HK-2 (cell line): ENCODE results near the gene ZIK1.
A peak's percentile ranks its signal among the peaks of the same experiment; 100 is the strongest.

Experiments
- DNase-seq: peaks from one replicate; pipeline ENCODE4 v3.0.0-alpha.2; 2018; ENCODE audit not compliant: unreplicated experiment

Gene ZIK1

GRCh38 chr19:57583521-57584416 is at the start of gene ZIK1:
ZIK1 (plus strand) TSS chr19:57584145; CDS start chr19:57584357, 212 bp downstream.
- peak; percentile 73 for DNase-seq

DNA sequence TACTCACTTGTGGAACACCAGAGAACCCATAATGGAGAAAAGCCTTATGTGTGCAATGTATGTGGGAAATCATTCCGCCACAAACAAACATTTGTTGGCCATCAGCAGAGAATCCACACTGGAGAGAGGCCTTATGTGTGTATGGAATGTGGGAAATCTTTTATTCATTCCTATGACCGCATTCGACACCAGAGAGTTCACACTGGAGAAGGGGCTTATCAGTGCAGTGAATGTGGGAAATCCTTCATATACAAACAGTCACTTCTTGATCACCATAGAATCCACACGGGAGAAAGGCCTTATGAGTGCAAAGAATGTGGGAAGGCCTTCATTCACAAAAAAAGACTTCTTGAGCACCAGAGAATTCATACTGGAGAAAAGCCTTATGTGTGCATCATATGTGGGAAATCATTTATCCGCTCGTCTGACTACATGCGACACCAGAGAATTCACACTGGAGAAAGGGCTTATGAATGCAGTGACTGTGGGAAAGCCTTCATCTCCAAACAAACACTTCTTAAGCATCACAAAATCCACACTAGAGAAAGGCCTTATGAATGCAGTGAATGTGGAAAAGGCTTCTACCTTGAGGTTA is 45.9 kb upstream of the ZIK1 start:
- DNase-seq, result no peak

- no peak for DNase-seq
These were observed 37.4 kb upstream of the ZIK1 start for GRCh38 chr19:57546513-57546912.

DNA sequence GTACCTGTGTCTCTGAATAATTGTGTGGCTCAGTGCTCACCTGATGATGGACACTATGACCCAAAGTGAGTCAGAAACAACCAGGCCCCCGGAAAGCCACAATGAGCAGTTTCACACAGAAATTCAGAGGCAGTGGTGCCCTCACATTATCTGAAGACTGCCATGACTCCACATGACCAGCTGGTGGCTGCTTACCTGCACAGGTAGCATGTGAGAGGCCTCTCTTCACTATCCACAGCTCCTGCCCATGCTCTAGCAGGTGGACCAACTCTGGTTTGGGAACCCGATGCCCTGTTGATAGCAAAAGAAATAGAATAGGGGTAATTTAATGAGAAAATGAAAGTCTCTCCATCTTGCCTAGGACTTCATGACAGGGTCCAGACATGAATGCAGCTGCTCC is 31.5 kb upstream of the ZIK1 start:
- DNase-seq, result no peak

DNA sequence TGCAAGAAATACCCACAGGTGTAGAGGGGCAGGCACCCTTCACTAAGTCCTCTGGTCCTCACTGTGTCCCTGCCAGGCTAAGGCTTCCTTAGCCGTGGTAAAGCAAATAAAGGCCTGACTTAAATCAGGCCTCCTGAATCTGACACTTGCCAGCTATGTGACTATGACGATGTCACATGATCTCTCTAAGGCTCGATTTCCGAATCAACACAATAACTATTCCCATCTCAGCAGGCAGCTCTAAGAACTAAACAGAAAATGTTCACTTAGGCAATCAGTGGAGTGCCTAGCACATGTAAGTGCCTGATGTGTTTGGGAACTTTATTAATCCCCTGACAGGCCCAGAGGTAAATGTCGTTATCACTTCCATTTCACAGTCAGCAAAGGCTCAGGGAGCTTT is 26.3 kb upstream of the ZIK1 start:
- no peak for DNase-seq

DNA sequence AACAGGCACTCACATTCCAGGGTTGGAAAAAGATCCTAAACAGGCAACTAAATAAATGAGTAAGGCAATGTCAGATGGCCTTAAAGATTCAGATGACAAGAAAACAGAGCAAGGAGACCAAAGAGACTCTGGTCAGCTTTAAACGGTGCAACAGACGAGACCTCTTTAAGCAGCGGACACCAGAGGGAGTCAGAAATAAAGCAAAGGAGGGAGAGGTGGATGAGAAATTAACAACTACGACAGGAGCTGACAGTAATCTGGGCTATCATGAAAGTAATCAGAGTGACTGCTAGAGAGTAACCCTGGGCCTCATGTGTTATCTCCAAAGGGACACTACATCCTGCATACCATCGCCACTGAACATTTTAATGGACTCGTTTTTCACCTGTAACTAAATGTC is 25.4 kb upstream of the ZIK1 start:
- no peak for DNase-seq

DNA sequence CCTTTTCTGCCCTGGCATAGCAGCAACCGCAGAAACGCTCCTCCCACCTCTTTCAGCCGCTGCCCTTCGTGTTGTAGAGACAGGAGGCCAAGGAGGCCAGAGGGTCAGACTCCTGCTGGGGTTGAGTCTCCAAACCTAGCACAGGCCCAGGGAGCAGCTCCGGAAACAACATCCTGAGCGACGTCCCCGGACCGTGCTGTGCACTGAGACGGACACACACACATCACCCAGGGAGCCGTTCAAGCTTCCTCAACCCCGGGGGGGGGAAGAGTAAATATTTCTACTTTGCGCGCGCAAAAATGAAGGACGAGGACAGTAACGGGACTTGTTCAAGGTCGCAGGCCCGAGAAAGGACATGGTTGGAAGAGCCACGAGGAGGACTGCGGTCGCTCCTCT is 24.9 kb upstream of the ZIK1 start:
- peak; percentile 49 for DNase-seq

DNA sequence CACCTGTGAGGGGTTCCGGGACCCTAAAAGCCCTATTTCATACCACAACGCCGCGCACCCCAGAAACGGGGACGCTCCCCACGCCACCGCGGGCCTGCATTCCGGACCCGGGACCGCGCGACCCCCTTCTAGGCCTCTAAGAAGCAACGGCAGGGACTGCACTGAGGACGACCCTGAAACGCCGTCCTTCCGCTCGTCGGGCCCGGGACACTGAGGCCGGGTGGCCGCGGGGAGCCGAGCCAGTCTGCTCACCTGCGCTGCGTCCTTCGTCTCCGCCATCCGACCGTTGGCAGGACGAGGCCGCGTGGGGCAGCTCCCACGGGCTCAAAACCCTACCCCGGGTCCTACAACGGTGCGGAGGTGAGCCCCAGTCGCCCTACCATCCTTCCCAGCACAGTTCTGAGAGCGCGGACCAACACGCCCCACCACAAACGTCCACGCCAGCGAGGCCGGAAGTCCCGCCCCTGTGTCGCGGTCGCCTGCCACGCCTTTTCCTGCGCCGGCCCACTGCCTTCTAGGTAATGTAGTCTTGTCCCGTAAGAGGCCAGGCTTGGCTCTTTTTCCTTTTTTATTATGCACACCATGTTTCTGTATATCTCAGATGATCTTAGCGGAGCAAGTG is 24.4 kb upstream of the ZIK1 start, which contains the start of gene ZNF550:
Gene ZNF550 (minus strand): TSS at position 460 of the 622 bp plus-strand sequence. CDS start 181 bp downstream, at position 279.
- peak; percentile 93 for DNase-seq

DNA sequence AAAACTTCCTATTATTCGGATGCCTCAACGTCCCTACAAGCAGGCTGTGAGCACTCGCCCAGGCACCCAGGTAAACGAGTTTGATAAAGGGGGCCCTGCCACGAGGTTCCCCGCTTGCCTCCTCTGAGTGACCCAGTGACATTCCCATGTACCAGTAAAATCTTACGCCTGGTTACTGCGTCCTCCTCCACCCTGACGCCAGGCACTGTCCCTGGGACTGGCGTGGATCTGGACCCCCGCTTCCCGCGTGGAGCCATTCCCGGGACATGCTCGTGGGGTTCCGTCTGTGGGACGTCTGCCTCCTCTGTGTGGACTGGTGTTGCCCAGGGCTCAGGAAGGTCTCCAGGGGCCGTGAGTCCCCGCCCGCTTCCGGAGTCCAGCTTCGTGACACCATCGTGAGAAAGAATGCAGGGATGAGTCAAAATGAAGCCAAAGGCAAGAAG is 23.9 kb upstream of the ZIK1 start:
- peak; percentile 63 for DNase-seq

DNA sequence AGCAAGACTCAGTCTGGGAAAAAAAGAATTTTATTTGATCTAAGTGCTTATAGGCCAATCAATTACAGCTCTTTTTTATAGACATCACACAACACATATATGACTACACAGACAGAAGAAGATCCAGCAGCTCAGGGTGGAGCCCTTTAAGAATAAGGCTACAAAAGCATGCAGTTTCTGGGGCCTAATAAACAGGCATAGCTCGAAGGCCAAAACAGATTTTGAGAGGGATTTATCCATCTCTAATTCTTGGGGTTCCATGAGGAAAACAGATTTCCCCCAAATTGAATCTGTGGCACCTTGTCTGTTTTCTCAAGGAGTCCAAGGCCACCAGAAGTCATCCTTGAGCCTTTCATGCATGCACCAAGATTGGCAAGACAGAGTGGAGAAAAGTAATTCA is 20.4 kb upstream of the ZIK1 start:
- no peak for DNase-seq

- DNase-seq, result no peak
These were observed 17.3 kb upstream of the ZIK1 start for GRCh38 chr19:57566396-57567265.

GRCh38 chr19:57570707-57571106 is 13.2 kb upstream of the ZIK1 start:
- no peak for DNase-seq

GRCh38 chr19:57572415-57572947 is 11.5 kb upstream of the ZIK1 start:
- no peak for DNase-seq

GRCh38 chr19:57576661-57577060 is 7.3 kb upstream of the ZIK1 start:
- no peak for DNase-seq

- peak; percentile 98 for DNase-seq
These were observed 5.3 kb upstream of the ZIK1 start, which contains the start of gene ZNF416 for GRCh38 chr19:57578487-57579205. ZNF416 (minus strand) TSS chr19:57578911; CDS start chr19:57578704, 207 bp downstream.

DNA sequence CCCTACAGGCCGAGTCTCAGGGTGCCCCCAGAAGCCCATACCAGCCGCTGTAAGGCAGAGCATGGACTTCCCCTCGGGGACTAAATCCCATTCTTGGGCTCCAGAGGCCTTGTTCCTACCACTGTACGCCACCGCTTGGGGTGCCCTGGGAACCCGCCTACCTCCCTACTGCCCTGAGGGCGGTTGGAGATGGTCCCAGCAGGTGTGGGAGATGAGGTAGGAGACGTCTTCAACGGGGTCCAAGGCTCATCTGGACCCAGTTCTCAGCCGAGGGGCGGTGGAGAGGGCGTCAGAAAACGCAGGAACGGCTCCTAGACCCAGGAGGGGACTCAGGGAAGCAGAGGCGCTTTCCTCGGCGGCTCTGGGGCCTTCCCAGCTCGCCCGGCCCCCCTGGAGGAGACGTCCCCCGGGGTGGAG is 833 bp upstream of the ZIK1 start:
- no peak for DNase-seq

- peak; percentile 29 for DNase-seq
These were observed 3.6 kb downstream of the ZIK1 start for GRCh38 chr19:57587529-57587928.

DNA sequence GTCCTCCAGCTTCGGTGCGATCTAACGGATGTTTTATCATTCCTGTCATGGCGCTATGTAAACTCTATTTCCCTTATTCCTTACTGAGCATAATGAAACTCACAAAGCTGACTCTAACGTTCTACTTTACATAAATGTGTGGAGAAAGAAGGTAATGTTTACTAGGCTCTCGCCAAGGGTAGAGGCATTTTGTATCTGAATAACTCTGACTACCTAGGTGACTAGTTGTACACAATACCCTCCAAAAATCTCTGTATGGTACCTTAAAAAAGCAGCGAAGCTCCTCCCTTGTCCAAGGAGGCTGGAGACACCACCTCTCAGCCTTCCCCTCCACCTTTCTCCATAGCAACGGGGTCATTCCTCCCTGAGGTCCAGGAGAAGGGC is 15.4 kb downstream of the ZIK1 start:
- DNase-seq, result no peak

DNA sequence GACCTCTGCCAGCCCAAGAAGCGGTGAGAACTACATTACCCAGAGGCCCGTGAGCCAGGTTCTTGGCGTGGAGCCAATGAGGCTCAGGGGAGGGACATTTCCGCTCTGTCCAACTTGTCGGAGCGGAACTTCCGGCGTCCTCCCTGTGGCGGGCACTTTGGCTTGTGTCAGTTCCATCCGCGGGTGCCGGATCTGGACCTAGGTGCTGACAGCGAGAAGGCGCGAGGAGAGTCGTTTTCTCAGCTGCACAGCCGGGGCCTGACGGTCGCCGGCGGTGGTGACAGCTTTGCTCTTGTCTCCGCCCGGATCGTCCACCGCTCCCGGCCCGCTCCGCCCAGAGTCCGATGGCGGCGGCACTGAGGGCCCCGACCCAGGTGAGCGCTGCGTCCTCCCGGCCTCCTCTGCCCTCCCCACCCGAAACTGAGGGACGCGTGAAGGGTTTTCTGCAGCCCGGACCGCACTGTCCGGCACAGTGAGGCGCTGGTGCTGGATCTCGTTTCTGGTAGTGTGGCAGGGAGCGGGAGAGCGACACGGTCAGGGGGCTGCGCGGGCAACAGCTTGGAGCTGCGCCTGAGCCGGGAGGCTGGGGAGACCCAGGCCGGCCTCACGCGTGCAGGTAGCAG is 15.9 kb downstream of the ZIK1 start, which contains the start of gene ZNF530:
Gene ZNF530 (plus strand): TSS at position 125 of the 623 bp plus-strand sequence. CDS start 4,461 bp downstream, outside the sequence.
- peak; percentile 96 for DNase-seq

DNA sequence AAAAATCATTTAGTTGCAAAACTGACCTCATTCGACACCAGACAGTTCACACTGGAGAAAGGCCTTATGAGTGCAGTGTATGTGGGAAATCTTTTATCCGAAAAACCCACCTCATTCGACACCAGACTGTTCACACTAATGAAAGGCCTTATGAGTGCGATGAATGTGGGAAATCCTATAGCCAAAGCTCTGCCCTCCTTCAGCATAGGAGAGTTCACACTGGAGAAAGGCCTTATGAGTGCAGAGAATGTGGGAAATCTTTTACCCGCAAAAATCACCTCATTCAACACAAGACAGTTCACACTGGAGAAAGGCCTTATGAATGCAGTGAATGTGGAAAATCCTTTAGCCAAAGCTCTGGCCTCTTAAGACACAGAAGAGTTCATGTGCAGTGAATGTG is 23.0 kb downstream of the ZIK1 start:
- no peak for DNase-seq
